DMS114 treated with DMSO at 0.1 percent for 48 hours (cell line): ENCODE data around the gene MYOZ1.

Source experiments
- DNase-seq: peaks from one replicate; lab custom pipeline; 2025; ENCODE audit not compliant: unreplicated experiment; lab: John Stamatoyannopoulos, UW

MYOZ1 gene

DNA sequence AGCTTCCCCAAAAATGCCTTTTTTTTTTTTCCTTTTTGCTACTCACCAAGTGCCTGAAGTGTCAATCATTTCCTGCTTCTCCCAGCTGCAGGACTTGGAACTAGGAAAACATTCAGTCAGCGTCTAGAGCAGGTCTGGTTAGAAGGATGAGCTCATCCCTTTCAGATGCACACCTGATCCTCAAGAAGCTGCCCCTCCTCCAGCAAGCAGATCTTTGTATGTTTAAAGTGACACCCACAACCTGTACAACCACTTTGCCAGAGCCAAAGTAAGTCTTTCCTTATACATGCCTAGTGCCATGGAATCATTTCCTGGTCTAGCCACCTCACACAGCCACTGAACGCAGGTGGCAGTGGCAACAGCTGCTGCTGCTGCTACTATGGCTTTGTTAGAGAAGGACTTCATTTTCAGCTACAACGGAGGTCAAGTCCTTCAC lies 39.8 kb downstream of the MYOZ1 start:
- DNase-seq: no peak

DNA sequence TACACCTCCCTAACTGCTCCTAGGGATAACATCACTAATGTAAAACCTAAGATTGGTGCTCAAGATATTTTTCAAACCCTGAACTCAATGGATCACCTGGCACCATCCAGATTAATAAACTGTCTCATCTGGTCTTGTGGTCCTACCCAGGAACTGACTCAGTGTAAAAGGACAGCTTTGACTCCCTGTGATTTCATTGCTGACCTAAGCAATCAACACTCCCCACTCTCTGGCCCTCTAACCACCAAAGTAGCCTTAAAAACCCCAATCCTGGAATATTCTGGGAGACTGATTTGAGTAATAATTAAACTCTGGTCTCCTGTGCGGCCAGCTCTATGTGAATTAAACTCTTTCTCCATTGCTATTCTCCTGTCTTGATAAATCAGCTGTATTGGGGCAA lies 43.9 kb downstream of the MYOZ1 start:
- DNase-seq: no peak

- no peak for DNase-seq
Measured at GRCh38 chr10:73593812-73594211, 47.5 kb downstream of the MYOZ1 start.

DNA sequence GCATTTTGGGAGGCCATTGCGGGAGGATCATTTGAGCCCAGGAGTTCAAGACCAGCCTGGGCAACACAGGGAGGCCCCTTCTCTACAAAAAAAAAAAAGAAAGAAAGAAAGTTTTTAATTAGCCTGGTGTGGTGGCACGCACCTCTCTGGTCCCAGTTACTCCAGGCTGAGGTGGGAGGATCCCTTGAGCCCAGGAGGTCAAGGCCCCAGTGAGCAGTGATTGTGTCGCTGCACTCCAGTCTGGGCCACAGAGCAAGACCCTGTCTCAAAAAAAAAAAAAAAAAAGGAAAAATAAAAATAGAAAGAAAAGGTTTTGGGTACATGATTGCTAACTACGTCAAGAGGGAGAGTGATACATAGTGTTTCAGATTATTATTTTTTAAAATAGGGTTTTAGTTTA lies 48.2 kb downstream of the MYOZ1 start:
- no peak for DNase-seq

- no peak for DNase-seq
Measured at GRCh38 chr10:73591935-73592699, 49.2 kb downstream of the MYOZ1 start.

- no peak for DNase-seq
Measured at GRCh38 chr10:73590881-73591799, 50.1 kb downstream of the MYOZ1 start, which contains the start of gene USP54. TSS of gene USP54 (minus strand) at chr10:73591342. CDS start at chr10:73575658, 15,684 bp downstream.

GRCh38 chr10:73589563-73590126 lies 51.6 kb downstream of the MYOZ1 start:
- DNase-seq: no peak

- DNase-seq: no peak
Measured at GRCh38 chr10:73588656-73589055, 52.6 kb downstream of the MYOZ1 start.

- no peak for DNase-seq
Measured at GRCh38 chr10:73586583-73586984, 54.7 kb downstream of the MYOZ1 start.

- DNase-seq: no peak
Measured at GRCh38 chr10:73585327-73585726, 55.9 kb downstream of the MYOZ1 start.

DNA sequence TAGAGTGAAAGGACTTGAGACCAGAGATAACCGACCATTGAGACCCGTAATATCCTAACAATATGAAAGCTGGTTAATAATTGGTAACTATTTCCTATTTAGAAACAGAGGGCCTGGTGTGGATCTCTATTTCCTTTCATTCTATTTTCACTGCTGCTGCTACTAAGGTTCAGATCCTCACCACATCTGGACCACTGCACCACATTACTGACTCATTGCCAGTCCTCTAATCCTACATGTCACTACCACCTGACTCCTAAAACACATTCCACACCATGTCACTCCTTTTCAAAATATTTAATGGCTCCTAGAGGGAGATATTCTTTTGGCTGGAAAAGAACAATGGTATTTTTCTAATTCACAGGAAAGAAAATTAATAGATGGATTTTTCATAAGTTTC lies 56.5 kb downstream of the MYOZ1 start:
- DNase-seq: no peak

DNA sequence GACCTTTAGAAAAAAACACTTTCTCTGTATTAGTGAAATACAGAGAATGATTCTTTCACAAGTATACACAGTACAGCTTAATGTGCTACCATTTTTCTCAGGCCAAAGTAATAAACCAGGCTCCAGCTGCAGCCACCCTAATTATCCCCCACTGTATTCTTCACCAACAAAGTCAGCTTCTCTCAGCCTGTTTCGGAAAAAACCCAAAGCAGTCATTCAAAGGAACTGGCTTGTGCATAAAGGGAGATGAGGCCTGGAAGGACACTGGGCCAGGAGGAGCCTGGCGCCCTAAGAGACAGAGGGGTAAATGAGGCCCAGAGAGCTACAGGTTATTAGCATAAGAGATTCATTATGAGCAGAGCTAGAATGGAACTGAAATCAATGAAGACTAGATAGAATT lies 59.4 kb downstream of the MYOZ1 start:
- no peak for DNase-seq
